ENCODE measurements around the gene TENM3.

TENM3 gene

DNA sequence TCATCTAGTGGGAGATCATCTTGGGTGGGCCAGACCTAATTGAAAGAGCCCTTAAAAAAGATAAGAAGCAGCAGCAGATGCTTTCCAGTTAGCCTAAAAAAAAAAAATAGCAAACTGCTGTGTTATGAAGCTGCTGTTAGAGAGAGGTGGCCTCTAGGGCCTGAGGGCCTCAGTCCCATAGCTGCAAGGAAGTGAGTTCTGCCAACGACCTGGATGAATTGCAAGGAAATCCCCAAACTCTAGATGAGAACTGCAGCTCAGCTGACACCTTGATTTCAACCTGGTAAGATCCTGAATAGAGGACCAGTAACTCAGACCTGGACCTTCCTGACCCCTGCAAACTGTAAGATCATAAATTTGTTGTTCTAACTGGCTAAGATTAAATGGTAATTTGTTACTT, 275.2 kb downstream of the TENM3 start:
- CTCF ChIA-PET: interaction anchor here (0.5 kb wide), 1 partner anchor 926 kb away, joined by 10 read pairs; no protein-coding TSS in a partner anchor
- no peak for TF ChIP-seq CTCF (conservative IDR thresholded peaks at IDR 0.05; ENCODE audit: low read depth)
- POLR2A ChIA-PET (ENCODE audit: low non-redundant PET): no interaction called here
- no peak overlapping the region for H3K27ac ChIP-seq
- DNase-seq (ENCODE audit: low spot score): no peak

DNA sequence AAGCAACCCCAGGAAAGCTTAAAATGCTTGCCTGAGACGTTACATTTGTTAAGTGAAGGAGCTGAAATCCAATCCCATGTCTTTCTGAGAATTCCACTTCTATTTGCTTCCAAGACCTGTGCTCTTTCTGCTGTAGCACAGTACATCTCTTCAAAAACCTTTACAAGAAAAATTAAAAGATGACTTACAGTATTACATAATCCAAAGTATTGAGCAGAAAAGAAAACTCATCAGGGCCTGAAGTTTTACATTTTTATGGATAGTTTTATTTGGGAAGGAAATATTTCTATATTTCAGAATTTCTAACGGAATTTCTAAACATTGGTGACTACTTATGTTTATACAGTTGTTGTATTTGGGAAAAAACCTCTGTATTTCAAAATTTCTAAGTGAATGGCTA, 276.3 kb downstream of the TENM3 start:
- no peak for TF ChIP-seq CTCF (conservative IDR thresholded peaks at IDR 0.05; ENCODE audit: low read depth)
- CTCF ChIA-PET: no interaction called here
- no peak for DNase-seq (ENCODE audit: low spot score)
- POLR2A ChIA-PET (ENCODE audit: low non-redundant PET): no interaction called here
- no peak overlapping the region for H3K27ac ChIP-seq

DNA sequence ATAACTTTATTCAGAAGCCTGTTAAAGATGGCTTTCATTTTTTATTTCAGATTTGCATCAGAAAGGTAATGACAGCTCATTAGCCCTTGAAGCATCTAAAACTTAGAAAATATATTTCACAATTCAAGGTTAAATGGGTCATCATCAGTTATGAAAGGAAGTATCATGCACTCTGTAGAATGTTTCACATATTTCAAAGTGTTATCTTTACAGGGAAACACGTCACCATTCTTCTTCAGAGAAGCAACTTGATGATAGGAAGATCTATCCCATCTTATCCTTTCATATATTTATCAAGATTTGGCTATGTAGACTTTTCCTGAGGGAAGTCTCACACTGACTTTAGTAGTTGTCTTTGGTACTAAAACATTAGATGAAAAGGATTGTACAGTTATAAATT, 277.8 kb downstream of the TENM3 start:
- ChIA-PET POLR2A (ENCODE audit: low non-redundant PET) (no interaction called here), CTCF (no interaction called here)
- DNase-seq (ENCODE audit: low spot score): no peak
- no peak for TF ChIP-seq CTCF (conservative IDR thresholded peaks at IDR 0.05; ENCODE audit: low read depth)
- H3K27ac ChIP-seq: no peak overlapping the region

GRCh38 chr4:182528819-182529218, 285.6 kb downstream of the TENM3 start:
- no peak for TF ChIP-seq CTCF (conservative IDR thresholded peaks at IDR 0.05; ENCODE audit: low read depth)
- no peak overlapping the region for H3K27ac ChIP-seq
- DNase-seq (ENCODE audit: low spot score): no peak
- CTCF ChIA-PET: no interaction called here
- POLR2A ChIA-PET (ENCODE audit: low non-redundant PET): no interaction called here

- H3K27ac ChIP-seq: no peak overlapping the region
- ChIA-PET POLR2A (ENCODE audit: low non-redundant PET) (no interaction called here), CTCF (no interaction called here)
- DNase-seq (ENCODE audit: low spot score): no peak
- TF ChIP-seq CTCF (conservative IDR thresholded peaks at IDR 0.05; ENCODE audit: low read depth): no peak
These were observed 287.2 kb downstream of the TENM3 start for GRCh38 chr4:182530451-182530850.

GRCh38 chr4:182531555-182532162, 288.5 kb downstream of the TENM3 start:
- ChIA-PET CTCF (no interaction called here), POLR2A (ENCODE audit: low non-redundant PET) (no interaction called here)
- no peak for TF ChIP-seq CTCF (conservative IDR thresholded peaks at IDR 0.05; ENCODE audit: low read depth)
- H3K27ac ChIP-seq: no peak overlapping the region
- DNase-seq (ENCODE audit: low spot score): no peak

GRCh38 chr4:182532441-182532840, 289.2 kb downstream of the TENM3 start:
- ChIA-PET CTCF (no interaction called here), POLR2A (ENCODE audit: low non-redundant PET) (no interaction called here)
- TF ChIP-seq CTCF (conservative IDR thresholded peaks at IDR 0.05; ENCODE audit: low read depth): no peak
- H3K27ac ChIP-seq: no peak overlapping the region
- no peak for DNase-seq (ENCODE audit: low spot score)

Data from RWPE1 (cell line).